ENCODE data around the gene MRPS9. TPM values are rescaled to one million over a fixed set of nuclear protein-coding genes. Genes with fewer than 3 reads are reported as not detected.

The MRPS9 gene
- total RNA-seq, 2 experiments from 2014 or later, result 7.3 to 9.2 TPM

DNA sequence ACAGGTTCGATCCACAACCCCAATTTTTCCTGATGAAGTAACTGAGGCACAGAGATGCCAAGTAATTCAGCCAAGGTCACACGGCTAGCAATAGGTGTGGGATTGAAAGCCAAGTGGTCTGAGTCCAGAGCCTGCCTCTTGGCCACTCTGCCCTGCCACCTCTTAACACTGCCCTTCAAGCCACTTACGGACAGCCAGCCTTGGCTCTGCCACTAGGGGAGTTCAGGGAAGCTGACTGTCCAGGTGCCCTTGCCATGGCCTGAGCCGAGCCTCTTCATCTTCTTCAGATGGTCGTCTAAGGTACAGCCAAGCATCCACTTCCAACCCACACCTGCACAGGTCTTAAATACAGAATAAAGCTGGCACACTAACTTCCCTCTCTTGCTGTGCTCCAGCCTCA is 104.4 kb downstream of the MRPS9 start:
- H3K9me3 Mint-ChIP-seq, result no peaks in the 10 kb centered on the region
- intact Hi-C loops (cut with DNase I, micrococcal nuclease), result no loop called here
- peaks cover 30 to 43% of the 10 kb centered on the region in 2 experiments for H3K27me3 ChIP-seq (ENCODE audit: control insufficient read depth in 1 of 2, insufficient read depth in 2 of 2, low read length in 2 of 2)
- ChIA-PET CTCF (no interaction called here), POLR2A (no interaction called here)
- no peak overlapping the region for H3K27ac Mint-ChIP-seq
- ATAC-seq (ENCODE audit: poor library complexity), result no peak
- no peak overlapping the region for H3K4me3 ChIP-seq (ENCODE audit: low read length)
- DNase-seq, result no peak
- H3K36me3 Mint-ChIP-seq (ENCODE audit: low read depth), result no peaks in the 10 kb centered on the region
- H3K4me1 ChIP-seq (ENCODE audit: insufficient read depth, low read length), result peaks cover 10% of the 10 kb centered on the region
- H3K27me3 Mint-ChIP-seq, result peaks cover 67% of the 10 kb centered on the region
- H3K4me1 Mint-ChIP-seq (ENCODE audit: low read depth), result peaks cover 10% of the 10 kb centered on the region
- no peak overlapping the region for H3K4me3 Mint-ChIP-seq
- H3K9me3 ChIP-seq (ENCODE audit: control insufficient read depth in 1 of 2, insufficient read depth in 1 of 2, low read length in 2 of 2), result peaks cover 0 to 5% of the 10 kb centered on the region in 2 experiments
- H3K36me3 ChIP-seq (ENCODE audit: insufficient read depth, low read length), result no peaks in the 10 kb centered on the region
- TF ChIP-seq, protein P1, sequence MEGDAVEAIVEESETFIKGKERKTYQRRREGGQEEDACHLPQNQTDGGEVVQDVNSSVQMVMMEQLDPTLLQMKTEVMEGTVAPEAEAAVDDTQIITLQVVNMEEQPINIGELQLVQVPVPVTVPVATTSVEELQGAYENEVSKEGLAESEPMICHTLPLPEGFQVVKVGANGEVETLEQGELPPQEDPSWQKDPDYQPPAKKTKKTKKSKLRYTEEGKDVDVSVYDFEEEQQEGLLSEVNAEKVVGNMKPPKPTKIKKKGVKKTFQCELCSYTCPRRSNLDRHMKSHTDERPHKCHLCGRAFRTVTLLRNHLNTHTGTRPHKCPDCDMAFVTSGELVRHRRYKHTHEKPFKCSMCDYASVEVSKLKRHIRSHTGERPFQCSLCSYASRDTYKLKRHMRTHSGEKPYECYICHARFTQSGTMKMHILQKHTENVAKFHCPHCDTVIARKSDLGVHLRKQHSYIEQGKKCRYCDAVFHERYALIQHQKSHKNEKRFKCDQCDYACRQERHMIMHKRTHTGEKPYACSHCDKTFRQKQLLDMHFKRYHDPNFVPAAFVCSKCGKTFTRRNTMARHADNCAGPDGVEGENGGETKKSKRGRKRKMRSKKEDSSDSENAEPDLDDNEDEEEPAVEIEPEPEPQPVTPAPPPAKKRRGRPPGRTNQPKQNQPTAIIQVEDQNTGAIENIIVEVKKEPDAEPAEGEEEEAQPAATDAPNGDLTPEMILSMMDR (IDR thresholded peaks at IDR 0.05), result no peak
- H3K27ac ChIP-seq (ENCODE audit: low read depth in 1 of 2, low read length in 2 of 2), result no peak overlapping the region

DNA sequence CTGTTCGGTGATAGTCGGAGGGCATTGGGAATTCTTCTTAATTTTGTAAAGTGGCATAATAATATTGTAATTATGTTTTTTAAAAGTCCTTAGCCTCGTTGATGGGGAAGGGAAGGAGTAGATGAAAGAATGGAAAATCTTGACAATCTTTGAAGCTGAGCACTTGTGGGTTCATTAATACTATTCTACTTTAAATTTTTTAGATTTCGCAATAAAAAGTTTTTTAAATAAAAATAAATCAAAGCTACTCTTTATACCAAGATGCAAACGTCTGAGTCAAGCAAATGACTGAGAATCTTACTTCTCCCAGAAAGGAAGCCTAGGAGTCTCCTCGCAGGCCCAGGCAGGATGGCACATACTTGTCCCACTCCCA is 105.2 kb downstream of the MRPS9 start:
- ChIA-PET CTCF (no interaction called here), POLR2A (no interaction called here)
- H3K9me3 Mint-ChIP-seq, result no peaks in the 10 kb centered on the region
- H3K27me3 Mint-ChIP-seq, result peaks cover 69% of the 10 kb centered on the region
- no peak overlapping the region for H3K27ac Mint-ChIP-seq
- intact Hi-C loops (cut with DNase I, micrococcal nuclease), result no loop called here
- no peak for ATAC-seq (ENCODE audit: poor library complexity)
- Histone ChIP-seq H3K9me3 (ENCODE audit: control insufficient read depth in 1 of 2, insufficient read depth in 1 of 2, low read length in 2 of 2) (peaks cover 0 to 5% of the 10 kb centered on the region in 2 experiments), H3K27me3 (ENCODE audit: control insufficient read depth in 1 of 2, insufficient read depth in 2 of 2, low read length in 2 of 2) (peaks cover 32 to 46% of the 10 kb centered on the region in 2 experiments), H3K4me1 (ENCODE audit: insufficient read depth, low read length) (peaks cover 10% of the 10 kb centered on the region), H3K27ac (ENCODE audit: low read depth in 1 of 2, low read length in 2 of 2) (no peak overlapping the region), H3K36me3 (ENCODE audit: insufficient read depth, low read length) (no peaks in the 10 kb centered on the region), H3K4me3 (ENCODE audit: low read length) (peak overlapping the region; percentile 45)
- peak overlapping the region; percentile 66 for H3K4me3 Mint-ChIP-seq
- peaks cover 10% of the 10 kb centered on the region for H3K4me1 Mint-ChIP-seq (ENCODE audit: low read depth)
- DNase-seq, result no peak
- TF ChIP-seq, protein P1 (IDR thresholded peaks at IDR 0.05), result no peak
- H3K36me3 Mint-ChIP-seq (ENCODE audit: low read depth), result no peaks in the 10 kb centered on the region

DNA sequence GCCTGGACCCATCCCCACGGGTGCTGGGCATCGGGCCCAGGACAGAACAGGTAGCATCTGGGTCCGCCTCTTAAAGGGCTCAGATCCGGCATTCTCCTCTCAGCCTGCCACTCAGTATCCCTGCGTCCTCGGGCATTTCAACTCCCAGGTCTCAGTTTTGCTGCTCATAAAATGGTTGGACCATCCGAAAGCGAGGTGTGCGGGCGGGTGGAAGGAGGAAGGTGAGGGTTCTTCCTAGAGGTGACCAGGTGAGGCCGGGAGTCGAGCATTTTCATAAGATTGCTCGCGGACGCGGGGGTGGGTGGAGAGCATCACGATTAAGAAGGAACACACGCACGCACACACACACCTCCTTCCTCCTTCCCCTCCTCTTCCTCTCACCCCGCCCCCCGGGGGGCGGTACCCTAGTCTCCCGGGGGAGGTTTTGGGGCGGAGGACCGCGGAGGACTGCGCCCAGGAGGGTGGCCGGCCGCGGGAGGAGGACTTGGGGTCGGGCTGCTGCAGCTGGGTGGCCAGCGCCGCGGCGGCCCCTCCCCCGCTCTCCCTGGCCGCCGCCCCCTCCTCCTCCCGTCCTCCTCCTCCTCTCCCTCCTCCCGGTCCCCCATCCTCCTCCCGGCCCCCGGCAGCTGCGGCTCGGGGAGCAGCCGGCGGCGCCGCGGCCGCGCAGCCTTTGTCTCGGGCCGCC is 105.7 kb downstream of the MRPS9 start:
- intact Hi-C loops (cut with DNase I, micrococcal nuclease), result no loop called here
- peak overlapping the region; percentile 66 for H3K4me3 Mint-ChIP-seq
- peak overlapping the region; percentile 45 for H3K4me3 ChIP-seq (ENCODE audit: low read length)

More for the DNA sequence above, 105.7 kb downstream of the MRPS9 start:
- Mint-ChIP-seq H3K27ac (no peak overlapping the region), H3K9me3 (no peaks in the 10 kb centered on the region), H3K36me3 (ENCODE audit: low read depth) (no peaks in the 10 kb centered on the region), H3K4me1 (ENCODE audit: low read depth) (peaks cover 10% of the 10 kb centered on the region), H3K27me3 (peaks cover 71% of the 10 kb centered on the region)
- Histone ChIP-seq H3K27me3 (ENCODE audit: control insufficient read depth in 1 of 2, insufficient read depth in 2 of 2, low read length in 2 of 2) (peaks cover 32 to 46% of the 10 kb centered on the region in 2 experiments), H3K9me3 (ENCODE audit: control insufficient read depth in 1 of 2, insufficient read depth in 1 of 2, low read length in 2 of 2) (peaks cover 0 to 5% of the 10 kb centered on the region in 2 experiments), H3K36me3 (ENCODE audit: insufficient read depth, low read length) (no peaks in the 10 kb centered on the region), H3K27ac (ENCODE audit: low read depth in 1 of 2, low read length in 2 of 2) (no peak overlapping the region), H3K4me1 (ENCODE audit: insufficient read depth, low read length) (peaks cover 10% of the 10 kb centered on the region)
- POLR2A ChIA-PET, result no interaction called here
- TF ChIP-seq, protein P1 (IDR thresholded peaks at IDR 0.05), result no peak
- DNase-seq (peak in 7 of 14 experiments; percentile 4 to 35 (median 14)), ATAC-seq (ENCODE audit: poor library complexity) (no peak)
- CTCF ChIA-PET, result no interaction called here

All from CD4-positive, alpha-beta T cell (primary cell).